GM12872 (cell line): Measurements from ENCODE around the gene XRN2.

Experiments
- CTCF ChIP-seq: IDR thresholded peaks from 3 replicates; pipeline ENCODE4 v1.5.1; 2011; ENCODE audit warnings: low read depth, mild to moderate bottlenecking, low read length, moderate library complexity; ENCODE audit not compliant: insufficient read depth

The XRN2 gene

GRCh38 chr20:21355981-21356380, 52.9 kb downstream of the XRN2 start:
- TF ChIP-seq CTCF: no peak

- TF ChIP-seq CTCF: no peak
These were observed 53.3 kb downstream of the XRN2 start for GRCh38 chr20:21356386-21356785.

GRCh38 chr20:21357844-21358243, 54.7 kb downstream of the XRN2 start:
- no peak for TF ChIP-seq CTCF

- no peak for TF ChIP-seq CTCF
These were observed 55.6 kb downstream of the XRN2 start for GRCh38 chr20:21358737-21359136.

- TF ChIP-seq CTCF: no peak
These were observed 57.6 kb downstream of the XRN2 start for GRCh38 chr20:21360705-21361104.

GRCh38 chr20:21361266-21361665, 58.1 kb downstream of the XRN2 start:
- TF ChIP-seq CTCF: no peak

- no peak for TF ChIP-seq CTCF
These were observed 61.3 kb downstream of the XRN2 start for GRCh38 chr20:21364413-21364812.

GRCh38 chr20:21365771-21366170, 62.6 kb downstream of the XRN2 start:
- no peak for TF ChIP-seq CTCF
